ENCODE results near the gene MYL12B. TPM values are rescaled to one million over a fixed set of nuclear protein-coding genes. Genes with fewer than 3 reads are reported as not detected.

The MYL12B gene
- total RNA-seq, 3 donors from 2014 or later (not counting 1 experiment from before 2014, with no cell fraction given) = 204 to 214 (median 210) TPM

- H3K27ac ChIP-seq (ENCODE audit: low read length) = no peak overlapping the region
- peaks cover 2% of the 10 kb centered on the region for H3K27me3 ChIP-seq (ENCODE audit: control insufficient read depth, insufficient read depth, low read length)
- H3K36me3 ChIP-seq (ENCODE audit: control insufficient read depth, insufficient read depth, low read length) = no peaks in the 10 kb centered on the region
- no peak overlapping the region for H3K4me3 ChIP-seq (ENCODE audit: low read length)
- H3K9me3 Mint-ChIP-seq = peaks cover 4 to 5% of the 10 kb centered on the region in 2 donors
- peaks cover 21% of the 10 kb centered on the region for H3K36me3 Mint-ChIP-seq
- peaks cover 7 to 14% of the 10 kb centered on the region in 2 donors for H3K4me1 Mint-ChIP-seq
- no peak overlapping the region for H3K4me3 Mint-ChIP-seq
- intact Hi-C loops (cut with micrococcal nuclease) = no loop called here
- no peak overlapping the region for H3K27ac Mint-ChIP-seq
- DNase-seq = no peak
- no peak for ATAC-seq
- peaks cover 14% of the 10 kb centered on the region for H3K4me1 ChIP-seq (ENCODE audit: control insufficient read depth, insufficient read depth, low read length)
- H3K9me3 ChIP-seq (ENCODE audit: control insufficient read depth, insufficient read depth, low read length) = no peaks in the 10 kb centered on the region
- H3K27me3 Mint-ChIP-seq (ENCODE audit: low read depth in 2 of 2) = peaks cover 5 to 14% of the 10 kb centered on the region in 2 donors
- TF ChIP-seq, protein P1, sequence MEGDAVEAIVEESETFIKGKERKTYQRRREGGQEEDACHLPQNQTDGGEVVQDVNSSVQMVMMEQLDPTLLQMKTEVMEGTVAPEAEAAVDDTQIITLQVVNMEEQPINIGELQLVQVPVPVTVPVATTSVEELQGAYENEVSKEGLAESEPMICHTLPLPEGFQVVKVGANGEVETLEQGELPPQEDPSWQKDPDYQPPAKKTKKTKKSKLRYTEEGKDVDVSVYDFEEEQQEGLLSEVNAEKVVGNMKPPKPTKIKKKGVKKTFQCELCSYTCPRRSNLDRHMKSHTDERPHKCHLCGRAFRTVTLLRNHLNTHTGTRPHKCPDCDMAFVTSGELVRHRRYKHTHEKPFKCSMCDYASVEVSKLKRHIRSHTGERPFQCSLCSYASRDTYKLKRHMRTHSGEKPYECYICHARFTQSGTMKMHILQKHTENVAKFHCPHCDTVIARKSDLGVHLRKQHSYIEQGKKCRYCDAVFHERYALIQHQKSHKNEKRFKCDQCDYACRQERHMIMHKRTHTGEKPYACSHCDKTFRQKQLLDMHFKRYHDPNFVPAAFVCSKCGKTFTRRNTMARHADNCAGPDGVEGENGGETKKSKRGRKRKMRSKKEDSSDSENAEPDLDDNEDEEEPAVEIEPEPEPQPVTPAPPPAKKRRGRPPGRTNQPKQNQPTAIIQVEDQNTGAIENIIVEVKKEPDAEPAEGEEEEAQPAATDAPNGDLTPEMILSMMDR (IDR thresholded peaks at IDR 0.05) = no peak
- WGBS (ENCODE audit: insufficient coverage) = 91% methylated on average over 2 of the region's 2 CpGs
These were observed 31.4 kb downstream of the MYL12B start for GRCh38 chr18:3293196-3293951.

DNA sequence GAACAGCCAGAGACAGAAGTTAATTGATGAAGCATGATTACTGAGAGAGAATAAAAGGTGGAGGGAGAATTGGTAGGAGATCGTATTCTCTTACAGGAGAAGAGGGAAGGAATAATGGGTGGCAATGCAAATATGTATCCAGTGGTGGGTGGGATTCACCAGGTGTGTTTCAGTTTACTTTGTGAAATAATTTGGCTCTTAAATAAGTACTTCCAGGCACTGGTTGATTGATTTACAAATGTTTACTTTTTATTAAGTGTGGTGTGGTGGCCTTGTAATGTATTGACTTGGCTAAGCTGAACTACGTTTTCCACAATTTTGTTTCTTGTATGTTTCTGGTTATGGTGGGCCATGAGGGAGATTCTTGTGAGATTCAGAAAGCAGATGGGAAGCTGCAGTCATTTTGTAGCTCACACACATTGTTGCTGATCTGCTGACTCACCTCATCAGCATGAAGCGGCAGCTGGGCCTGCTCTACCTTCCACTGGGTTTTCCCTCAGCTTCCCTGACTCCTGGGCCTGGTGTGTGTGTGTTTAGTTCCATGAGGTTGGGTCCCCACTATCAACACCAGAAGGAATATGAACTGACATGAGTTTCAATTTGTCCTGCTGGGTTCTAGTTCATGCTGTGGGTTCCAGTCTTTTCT, 32.6 kb downstream of the MYL12B start:
- TF ChIP-seq, protein P1 (IDR thresholded peaks at IDR 0.05) = no peak
- WGBS (ENCODE audit: insufficient coverage) = 89% methylated on average over 2 of the region's 3 CpGs
- H3K9me3 Mint-ChIP-seq = peaks cover 4 to 5% of the 10 kb centered on the region in 2 donors

DNA sequence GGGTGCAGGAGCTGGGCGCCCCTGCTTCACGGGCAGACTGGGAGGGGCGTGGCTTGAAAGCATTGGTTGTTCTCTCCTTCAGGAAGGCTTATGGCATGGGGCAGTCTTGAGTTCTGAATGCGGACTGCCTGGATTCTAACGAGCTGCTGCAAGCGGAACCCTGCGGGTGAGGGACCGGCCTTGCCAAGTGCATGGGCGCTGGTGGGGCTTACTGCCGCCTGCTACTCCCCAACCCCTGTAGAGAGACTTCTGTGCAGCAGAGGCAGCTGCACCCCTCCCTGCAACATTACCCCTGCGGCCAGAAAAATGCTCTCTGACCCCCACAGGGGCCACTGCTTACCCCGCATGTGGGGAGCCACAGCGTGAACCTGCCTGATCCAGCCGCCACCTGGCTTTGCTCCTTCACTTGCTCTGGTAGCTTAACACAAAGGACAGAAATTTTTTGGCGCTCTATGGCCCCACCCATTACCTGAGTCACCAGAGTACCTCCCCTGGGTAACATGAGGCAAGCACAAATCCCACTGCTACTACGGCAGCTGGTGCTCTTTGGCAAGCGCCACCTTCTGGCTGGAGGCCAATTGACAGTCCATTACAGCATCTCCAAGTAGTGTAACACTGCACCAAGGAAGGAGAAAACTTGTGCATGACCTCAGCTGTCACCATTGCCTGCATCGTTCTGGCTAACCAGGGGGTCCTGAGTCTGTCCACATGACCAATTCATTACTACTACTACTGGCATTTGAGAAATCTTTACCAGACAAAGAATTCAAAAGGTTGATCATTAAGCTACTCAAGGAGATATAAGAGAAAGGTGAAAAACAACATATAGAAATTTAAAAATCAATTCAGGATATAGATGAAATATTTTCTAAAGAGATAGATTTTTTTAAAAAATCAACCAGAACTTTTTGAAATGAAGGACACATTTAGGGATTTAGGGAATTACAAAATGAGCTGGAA, 35.4 kb downstream of the MYL12B start:
- H3K27ac Mint-ChIP-seq = peak overlapping the region; percentile 37 to 88
- H3K27ac ChIP-seq (ENCODE audit: low read length) = peak overlapping the region; percentile 52
- peaks cover 2% of the 10 kb centered on the region for H3K36me3 Mint-ChIP-seq
- DNase-seq (peak; percentile 87 to 95), ATAC-seq (peak; percentile 98 to 99 (median 99))
- peaks cover 17% of the 10 kb centered on the region for H3K27me3 ChIP-seq (ENCODE audit: control insufficient read depth, insufficient read depth, low read length)
- no peaks in the 10 kb centered on the region for H3K9me3 Mint-ChIP-seq
- peak overlapping the region; percentile 81 for H3K4me3 ChIP-seq (ENCODE audit: low read length)
- peaks cover 27 to 38% of the 10 kb centered on the region in 2 donors for H3K27me3 Mint-ChIP-seq (ENCODE audit: low read depth in 2 of 2)
- peak overlapping the region; percentile 93 for H3K4me3 Mint-ChIP-seq
- H3K36me3 ChIP-seq (ENCODE audit: control insufficient read depth, insufficient read depth, low read length) = no peaks in the 10 kb centered on the region
- intact Hi-C loops (cut with micrococcal nuclease) = loop anchor here (2.0 to 5.0 kb wide), 4 partner anchors 155 to 305 kb away; partner anchors contain the start of gene TGIF1
- H3K4me1 Mint-ChIP-seq = peaks cover 7 to 14% of the 10 kb centered on the region in 2 donors
- H3K9me3 ChIP-seq (ENCODE audit: control insufficient read depth, insufficient read depth, low read length) = no peaks in the 10 kb centered on the region
- WGBS (ENCODE audit: insufficient coverage) = 7% methylated on average over 18 of the region's 18 CpGs
- TF ChIP-seq, protein P1 (IDR thresholded peaks at IDR 0.05) = peak; percentile 75
- H3K4me1 ChIP-seq (ENCODE audit: control insufficient read depth, insufficient read depth, low read length) = peaks cover 14% of the 10 kb centered on the region

More for the DNA sequence above, 32.6 kb downstream of the MYL12B start:
- DNase-seq (no peak), ATAC-seq (no peak)
- Histone ChIP-seq H3K27ac (ENCODE audit: low read length) (no peak overlapping the region), H3K9me3 (ENCODE audit: control insufficient read depth, insufficient read depth, low read length) (no peaks in the 10 kb centered on the region), H3K4me1 (ENCODE audit: control insufficient read depth, insufficient read depth, low read length) (peaks cover 14% of the 10 kb centered on the region), H3K4me3 (ENCODE audit: low read length) (no peak overlapping the region), H3K36me3 (ENCODE audit: control insufficient read depth, insufficient read depth, low read length) (no peaks in the 10 kb centered on the region), H3K27me3 (ENCODE audit: control insufficient read depth, insufficient read depth, low read length) (peaks cover 10% of the 10 kb centered on the region)
- Mint-ChIP-seq H3K36me3 (peaks cover 21% of the 10 kb centered on the region), H3K27ac (no peak overlapping the region), H3K4me3 (peak overlapping the region; percentile 52), H3K4me1 (peaks cover 7 to 14% of the 10 kb centered on the region in 2 donors), H3K27me3 (ENCODE audit: low read depth in 2 of 2) (peaks cover 11 to 24% of the 10 kb centered on the region in 2 donors)
- intact Hi-C loops (cut with micrococcal nuclease) = loop anchor here (5.0 kb wide), 1 partner anchor 158 kb away; the partner anchor contains the start of gene TGIF1

Measured in natural killer cell (primary cell).